GM18511 (cell line): ENCODE data around the gene PPWD1.

ENCODE experiments used
- ATAC-seq: cut with Tn5 transposase; IDR thresholded peaks from one replicate; pipeline ENCODE4 v1.9.1; 2021; ENCODE audit warnings: mild to moderate bottlenecking, moderate library complexity; ENCODE audit not compliant: unreplicated experiment

PPWD1 gene

GRCh38 chr5:65623482-65623881 lies 60.4 kb downstream of the PPWD1 start:
- ATAC-seq, result no peak

GRCh38 chr5:65624025-65624570 lies 61.0 kb downstream of the PPWD1 start, which contains the start of gene TRIM23:
Gene TRIM23, minus strand, starts transcription at chr5:65624333. Its CDS starts 59 bp downstream, at chr5:65624274.
- peak; percentile 94 for ATAC-seq

- peak; percentile 84 for ATAC-seq
These were observed 61.8 kb downstream of the PPWD1 start, which contains the start of the genes SHLD3 and TRAPPC13 for GRCh38 chr5:65624571-65625555. Gene SHLD3, plus strand, starts transcription at chr5:65625027. Its CDS starts 4,561 bp downstream, at chr5:65629588. Gene TRAPPC13, plus strand, starts transcription at chr5:65625027. Its CDS starts 34 bp downstream, at chr5:65625061.

- no peak for ATAC-seq
These were observed 62.6 kb downstream of the PPWD1 start for GRCh38 chr5:65625743-65626142.

GRCh38 chr5:65630981-65631380 lies 67.9 kb downstream of the PPWD1 start:
- no peak for ATAC-seq
